ENCODE results near the gene NRSN1.

Gene NRSN1

DNA sequence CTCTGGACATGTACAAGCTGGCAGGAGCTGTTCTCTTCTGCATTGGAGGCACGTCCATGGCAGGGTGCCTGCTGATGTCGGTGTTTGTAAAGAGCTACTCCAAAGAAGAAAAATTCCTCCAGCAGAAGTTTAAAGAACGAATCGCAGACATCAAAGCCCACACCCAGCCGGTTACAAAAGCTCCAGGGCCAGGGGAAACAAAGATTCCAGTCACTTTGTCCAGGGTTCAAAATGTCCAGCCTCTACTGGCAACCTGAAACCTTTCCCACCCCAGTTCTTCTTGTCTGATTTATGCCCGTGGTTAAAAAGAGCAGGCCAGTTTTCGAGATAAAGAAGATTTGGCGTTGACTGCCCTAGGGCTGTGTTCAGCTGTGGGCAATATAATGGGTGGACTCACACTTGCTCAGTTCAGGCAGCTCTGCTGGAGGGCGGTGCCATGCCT is 19.7 kb downstream of the NRSN1 start:
- DNase-seq = no peak

DNA sequence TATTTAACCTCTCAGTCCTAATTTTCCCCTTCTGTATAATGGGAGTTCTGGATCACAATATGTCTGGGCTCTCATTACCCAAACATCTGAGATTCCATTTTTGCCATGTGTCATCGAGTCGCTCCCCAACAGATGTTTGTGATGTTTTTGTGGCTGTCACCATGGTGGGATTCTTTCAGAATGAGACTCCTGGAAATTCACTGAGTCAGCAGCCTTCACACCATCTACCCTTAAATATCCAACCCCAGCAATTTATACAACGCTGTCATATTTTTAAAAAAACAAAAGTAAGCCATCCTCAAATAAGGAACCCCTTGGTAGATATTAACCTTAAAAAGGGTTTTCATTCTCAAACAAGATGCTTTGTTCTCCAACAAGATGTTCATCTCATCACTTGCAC is 20.9 kb downstream of the NRSN1 start:
- DNase-seq = no peak

DNA sequence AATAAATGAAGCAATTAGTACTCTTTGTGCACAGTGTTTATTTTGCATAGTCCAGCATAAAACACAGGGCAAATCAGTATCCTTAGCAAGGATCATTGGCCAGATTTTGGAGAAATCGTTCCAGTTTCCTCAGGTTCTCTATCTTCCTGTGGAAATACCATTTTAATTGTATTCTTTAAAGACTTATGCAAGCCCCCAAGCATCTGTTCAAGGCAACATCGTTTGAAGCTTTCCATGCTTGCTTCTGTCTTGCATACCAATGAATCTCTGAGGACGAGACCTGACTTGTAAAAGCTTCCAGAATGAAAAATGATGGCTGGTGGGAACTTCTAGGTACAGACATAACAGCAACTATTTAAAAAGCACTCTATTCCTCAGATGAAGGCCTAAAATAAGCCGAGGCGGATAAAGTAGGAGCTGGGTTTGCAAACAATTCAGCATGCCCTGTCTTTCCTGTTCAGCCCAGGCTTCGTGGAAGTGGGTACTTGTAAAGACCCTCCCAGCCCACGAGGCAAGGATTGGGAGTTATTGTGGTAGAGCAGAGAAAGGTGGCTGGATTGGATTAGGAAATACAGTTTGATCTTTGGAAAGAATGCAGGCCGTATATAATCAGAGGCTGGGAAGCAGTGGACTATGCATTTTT is 21.6 kb downstream of the NRSN1 start:
- DNase-seq = no peak

DNA sequence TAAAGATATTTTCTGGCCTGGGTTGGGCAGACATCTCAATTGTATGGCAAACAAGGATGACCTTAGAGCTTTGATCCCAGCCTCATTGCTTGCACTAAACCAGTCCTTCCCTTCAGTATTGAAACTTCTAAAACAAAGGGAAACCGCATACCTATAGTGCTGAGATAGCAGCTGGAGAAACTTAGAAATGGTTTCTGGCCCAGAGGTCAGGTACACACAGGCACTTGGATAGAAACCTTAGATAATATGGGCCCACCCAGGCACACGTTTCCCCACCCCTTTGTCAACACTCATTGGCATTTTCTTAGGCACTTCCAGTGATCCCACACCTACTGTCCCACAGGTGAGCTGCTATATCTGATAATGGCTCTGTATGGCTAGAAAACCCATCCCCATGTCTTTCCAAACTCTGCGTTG is 22.1 kb downstream of the NRSN1 start:
- DNase-seq = no peak

DNA sequence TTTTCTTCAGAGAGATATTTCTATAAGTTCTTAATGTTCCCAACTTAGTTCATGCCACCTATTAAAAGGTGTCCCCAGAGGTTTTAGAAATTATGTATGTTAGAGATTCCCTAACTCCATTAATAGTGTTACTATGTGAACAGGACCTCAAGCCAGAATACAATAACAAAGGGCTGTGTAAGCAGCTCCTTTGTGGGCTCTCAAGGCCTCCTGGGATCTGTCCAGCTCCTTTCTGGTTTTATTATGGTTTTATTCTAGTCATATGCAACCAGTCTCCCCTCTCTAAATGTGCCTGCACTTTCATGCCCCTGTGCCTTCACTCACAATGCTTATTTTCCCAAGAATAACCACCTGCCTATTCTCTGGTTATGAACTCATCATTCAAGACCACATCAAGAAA is 22.7 kb downstream of the NRSN1 start:
- DNase-seq = no peak

DNA sequence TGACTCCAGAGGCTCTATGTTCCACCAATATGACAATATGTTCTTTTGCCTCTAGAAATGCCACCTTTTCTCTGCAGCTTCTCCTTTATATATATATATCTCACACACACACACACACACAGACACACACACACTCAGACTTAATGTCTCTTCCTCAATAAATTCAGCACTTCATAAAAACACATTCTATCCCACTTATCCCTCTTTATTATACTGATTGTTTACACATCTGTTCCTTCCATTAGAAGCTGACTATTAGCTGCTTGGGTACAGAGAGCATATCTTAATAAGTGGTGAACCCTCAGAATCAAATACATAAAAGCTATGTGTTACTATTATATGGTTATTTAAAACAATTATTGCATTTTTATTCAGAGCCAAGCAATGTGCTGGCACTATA is 23.3 kb downstream of the NRSN1 start:
- no peak for DNase-seq

DNA sequence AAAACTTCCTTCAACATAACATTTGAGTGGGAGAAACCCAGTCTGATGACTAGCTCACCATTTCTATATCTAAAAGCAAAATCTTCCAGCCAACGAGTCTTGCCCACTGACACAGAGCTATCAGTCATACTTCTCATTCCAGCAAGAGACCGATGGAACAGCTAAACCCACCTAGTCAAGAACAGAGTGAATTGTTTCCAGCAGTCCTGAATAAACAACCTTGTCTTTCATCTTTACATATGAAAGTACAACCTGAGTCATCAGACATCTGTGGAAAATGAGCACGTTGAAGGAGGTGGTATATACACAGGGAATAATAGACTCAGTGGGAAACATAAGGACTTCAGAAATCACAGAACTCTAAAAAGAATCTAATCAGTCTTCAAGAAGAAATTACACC is 23.8 kb downstream of the NRSN1 start:
- no peak for DNase-seq

DNA sequence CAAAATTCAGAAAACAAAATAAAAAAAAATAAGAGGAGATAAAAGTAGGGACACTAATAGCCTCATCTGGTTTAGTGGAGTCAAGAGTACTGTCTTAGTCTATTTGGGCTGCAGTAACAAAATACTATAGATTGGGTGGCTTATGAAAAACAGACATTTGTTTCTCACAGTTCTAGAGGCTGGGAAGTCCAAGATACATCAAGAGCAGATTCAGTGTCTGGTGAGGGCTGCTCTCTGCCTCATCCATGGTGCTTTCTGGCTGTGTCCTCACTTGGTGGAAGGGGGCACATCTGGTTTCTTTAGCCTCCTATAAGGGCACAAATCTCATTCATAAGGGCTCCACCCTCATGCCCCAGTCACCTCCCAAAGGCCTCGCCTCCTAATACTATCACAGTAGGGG is 26.0 kb downstream of the NRSN1 start:
- DNase-seq = no peak

DNA sequence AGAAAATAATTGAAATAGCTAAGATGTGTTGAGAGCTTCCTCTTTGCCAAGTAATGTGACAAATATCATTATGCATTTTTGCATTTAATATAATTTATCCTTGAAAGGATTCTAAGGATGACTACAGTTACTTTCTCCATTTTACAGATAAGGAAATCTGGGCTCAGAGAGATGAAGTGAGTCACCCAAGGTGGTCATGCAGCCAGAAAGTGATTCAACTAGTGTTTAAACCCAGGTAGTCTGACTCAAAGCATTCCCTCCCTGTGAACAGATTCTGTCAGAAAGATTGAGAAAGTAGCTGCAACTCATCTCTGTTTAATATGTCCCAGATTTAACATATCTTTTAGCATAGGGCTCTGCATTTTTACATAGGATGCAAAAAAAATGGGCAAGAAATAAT is 28.1 kb downstream of the NRSN1 start:
- no peak for DNase-seq

DNA sequence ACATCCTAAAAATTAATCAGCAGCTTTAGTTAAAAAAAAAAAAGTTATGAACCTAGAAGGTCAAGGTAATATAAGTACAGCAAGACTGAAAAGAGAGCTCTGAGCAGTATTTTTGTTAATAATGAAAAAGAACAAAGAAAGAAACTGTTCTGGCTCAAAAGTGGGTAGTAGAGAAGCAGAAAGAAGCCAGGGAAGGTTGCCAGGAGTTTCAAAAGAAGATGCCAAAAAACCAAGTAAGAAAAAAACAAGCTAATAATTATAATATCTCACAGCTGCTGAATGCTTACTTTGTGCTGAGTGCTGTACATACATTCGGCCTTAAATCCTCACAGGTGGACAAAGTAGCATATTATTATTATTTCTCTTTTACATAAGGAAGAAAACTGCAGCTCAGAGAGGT is 31.9 kb downstream of the NRSN1 start:
- DNase-seq = no peak

DNA sequence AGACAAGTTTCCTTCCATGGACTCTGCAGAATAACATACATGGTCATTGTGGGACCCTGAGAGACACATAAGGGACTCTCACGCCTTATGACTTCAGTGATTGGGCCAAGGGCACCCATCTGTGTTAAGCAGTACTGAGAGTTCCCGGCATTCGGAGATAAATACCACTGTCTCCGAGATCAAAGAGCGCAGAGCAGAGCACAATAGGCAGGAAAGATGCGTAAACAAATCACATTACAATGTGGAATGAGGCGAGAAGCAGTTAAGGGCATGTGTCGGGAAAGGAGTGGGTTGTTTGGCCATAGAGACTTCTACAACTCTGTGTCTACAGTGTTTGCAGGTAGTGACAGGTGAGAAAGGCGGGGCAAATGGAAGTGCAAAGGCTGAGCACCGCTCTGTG is 57.6 kb downstream of the NRSN1 start:
- DNase-seq = no peak

DNA sequence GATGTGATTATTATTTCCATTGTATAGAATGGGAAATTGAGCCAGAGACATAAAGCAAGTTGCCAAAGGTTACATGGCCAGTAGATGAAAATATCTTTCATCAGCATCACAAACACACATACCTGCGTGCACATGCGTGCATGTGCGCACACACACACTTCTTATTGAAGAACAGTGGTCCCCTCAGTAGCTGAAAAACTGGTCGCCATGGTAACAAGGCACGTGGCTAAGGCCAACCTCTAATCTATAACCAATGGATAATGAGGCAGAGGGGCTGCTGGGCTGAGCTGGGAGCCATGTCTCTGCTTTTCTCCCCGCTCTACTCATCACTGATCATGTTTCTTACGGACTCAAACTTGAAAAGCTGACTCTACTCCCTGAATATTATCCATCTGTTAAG is 60.3 kb downstream of the NRSN1 start:
- DNase-seq = no peak

DNA sequence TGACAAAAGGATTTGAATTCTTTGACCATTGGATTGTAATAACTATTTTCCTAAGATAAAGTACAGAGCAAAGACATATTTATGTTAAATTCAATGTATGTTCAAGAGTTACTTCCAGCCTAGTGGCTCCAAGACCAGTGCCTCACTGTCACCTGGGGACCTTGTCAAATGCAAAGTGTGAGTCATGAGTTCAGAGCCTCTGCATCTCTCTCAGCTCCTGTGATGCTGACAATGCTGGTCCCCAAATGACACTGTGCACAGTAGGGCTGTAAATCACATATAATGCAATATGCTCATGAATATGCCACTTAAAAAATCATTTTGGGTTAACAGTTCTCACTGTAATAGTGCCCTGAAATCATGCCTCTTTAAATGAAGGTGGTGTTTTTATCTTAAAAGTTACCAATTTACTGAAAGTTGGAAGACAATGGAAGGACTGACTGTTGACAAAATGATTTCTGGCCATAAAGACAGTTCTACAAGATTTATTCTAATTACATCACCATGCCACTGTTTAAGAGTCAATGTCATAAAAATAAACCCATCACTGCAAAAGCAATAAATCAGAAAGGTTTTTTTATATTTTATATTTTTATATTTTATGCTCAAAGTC is 62.1 kb downstream of the NRSN1 start:
- no peak for DNase-seq

DNA sequence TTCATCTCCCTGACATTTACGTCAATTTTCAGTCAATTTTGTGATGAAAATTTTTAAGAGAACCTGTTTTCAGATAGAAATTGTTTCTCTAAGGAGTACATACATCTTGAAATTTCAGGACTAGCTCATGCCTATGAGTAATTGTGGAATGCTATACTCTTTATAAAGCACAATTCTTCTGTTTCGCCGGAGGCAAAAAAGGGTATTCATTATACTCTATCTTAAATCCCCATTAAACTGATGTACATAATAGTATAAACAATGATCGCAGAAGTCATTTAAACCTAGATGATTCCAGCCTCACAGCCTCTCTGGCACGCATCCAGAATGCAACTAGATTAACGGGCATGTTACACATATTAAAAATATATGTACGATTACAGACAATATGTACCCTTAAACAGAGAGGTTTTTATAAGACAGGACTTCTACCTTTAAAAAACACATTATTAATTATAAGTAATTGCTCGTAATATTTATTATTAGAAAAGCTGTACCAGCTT is 62.6 kb downstream of the NRSN1 start:
- DNase-seq = no peak

DNA sequence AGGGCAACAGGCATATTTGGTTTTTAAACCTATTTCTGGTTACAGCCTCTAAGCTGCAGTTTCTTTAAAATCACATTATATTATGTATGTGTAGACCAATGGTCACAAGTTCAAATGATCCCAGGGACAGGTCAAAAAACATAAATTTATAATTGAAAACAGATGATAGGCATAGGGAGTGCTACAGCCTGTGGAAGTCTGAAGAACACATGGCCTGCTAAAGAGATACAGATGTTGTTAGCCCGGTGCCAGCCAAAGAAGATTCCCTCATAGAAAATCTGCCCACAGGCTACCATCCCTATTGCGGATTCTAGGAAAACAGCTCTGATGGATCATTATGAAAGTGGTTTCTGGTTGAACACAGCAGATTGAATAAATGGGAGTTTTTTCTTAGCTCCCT is 65.3 kb downstream of the NRSN1 start:
- no peak for DNase-seq

DNA sequence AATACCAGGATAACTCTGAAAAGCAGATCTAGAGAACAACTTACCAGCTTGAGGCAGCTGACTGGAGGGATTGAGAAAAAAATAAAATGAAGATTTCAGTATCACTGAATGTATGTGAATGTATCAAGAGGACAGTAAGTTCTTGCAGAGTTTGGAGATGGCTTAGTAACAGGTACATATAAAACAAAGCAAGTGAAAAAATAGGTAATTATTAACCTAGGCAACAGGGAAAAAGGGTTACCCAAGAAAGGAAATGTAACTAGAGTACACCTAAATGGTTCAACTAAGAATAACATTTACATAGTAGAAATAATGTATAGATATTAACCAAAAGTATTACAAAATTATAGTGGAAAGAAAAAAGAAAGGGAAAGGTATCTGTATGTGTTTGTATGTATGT is 67.3 kb downstream of the NRSN1 start:
- DNase-seq = no peak

DNA sequence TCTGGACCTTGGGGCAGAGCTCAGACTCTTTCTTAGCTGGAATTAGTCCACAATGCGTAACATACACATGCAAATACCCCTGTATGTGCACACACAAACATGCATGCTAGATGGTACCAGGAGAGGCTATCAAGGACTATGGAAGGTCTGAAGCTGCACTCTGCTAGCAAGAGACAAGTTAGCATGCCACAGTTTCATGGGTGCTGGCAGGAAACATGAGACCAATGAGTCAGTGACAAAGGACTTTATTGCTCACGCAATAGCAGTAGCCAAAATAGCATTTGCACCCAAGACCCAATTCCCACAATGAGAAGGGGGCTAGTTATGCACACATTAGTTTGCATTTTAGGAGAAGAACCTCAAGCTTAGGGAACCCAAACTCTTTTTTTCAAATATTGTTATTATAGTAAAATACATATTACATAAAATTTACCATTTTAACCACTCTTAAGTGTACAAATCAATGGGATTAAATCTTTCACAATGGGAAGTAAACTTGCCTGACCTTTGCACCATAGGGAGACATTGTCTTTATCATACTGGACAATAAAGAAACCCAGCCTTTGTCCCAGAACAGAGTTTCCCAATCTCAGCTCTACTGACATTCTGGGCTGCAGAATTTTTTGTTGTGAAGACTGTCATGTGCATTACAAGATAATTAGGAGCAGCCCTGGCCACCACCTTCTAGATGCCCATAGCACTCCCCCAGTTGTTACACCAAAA is 69.1 kb downstream of the NRSN1 start:
- DNase-seq = no peak

DNA sequence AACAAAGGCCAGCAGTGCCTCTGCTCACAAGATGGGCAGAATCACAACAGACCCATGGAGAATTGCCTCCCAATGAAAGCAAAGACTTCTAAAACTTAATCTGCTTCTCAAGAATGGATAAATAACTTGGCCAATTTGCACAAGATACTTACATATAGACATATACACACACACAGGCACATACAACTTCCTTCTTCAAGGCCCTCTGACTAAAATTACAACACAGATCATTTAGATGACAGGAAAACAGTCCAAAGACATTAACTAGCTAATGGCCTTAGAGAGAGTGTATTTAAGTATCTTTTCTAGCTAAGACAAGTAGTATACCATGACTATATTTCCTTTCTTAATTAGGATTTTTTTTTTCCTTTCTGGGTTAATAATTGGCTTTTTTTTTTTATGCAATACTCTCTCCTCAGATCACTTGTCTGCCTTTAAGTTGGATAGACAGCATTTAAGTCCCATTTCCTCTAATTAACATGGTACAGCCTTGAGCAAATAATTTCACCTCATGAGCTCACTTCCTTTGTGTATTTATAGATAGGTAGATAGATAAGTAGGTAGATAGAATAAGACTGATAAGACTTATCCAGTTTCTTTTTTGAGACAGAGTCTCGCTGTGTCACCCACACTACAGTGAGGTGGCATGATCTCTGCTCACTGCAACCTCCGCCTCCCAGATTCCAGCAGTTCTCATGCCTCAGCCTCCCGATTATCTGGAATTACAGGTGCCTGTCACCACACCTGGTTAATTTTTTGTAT is 70.0 kb downstream of the NRSN1 start:
- DNase-seq = no peak
